Upper lobe of left lung (tissue), 4 donors: ENCODE measurements around the gene ACTR1B.

Source experiments
- EP300 ChIP-seq, 4 donors: sonication (generic); formaldehyde crosslinking; IDR thresholded peaks; one replicate each; pipeline ENCODE4 v1.5.1; 2017; ENCODE audit warnings: antibody characterized with exemption in 4 of 4, control low read depth in 2 of 4
- TF ChIP-seq, protein P1 (sequence below), 6 experiments: fragments of 450-650 bp in 4 of 6; fragments of 200-600 bp in 2 of 6; sonication (generic) in 2 of 6; IDR thresholded peaks; one replicate each; pipeline ENCODE4 v1.5.1; 2016 to 2019; ENCODE audit warnings: antibody characterized with exemption in 6 of 6

- TF ChIP-seq, protein P1, sequence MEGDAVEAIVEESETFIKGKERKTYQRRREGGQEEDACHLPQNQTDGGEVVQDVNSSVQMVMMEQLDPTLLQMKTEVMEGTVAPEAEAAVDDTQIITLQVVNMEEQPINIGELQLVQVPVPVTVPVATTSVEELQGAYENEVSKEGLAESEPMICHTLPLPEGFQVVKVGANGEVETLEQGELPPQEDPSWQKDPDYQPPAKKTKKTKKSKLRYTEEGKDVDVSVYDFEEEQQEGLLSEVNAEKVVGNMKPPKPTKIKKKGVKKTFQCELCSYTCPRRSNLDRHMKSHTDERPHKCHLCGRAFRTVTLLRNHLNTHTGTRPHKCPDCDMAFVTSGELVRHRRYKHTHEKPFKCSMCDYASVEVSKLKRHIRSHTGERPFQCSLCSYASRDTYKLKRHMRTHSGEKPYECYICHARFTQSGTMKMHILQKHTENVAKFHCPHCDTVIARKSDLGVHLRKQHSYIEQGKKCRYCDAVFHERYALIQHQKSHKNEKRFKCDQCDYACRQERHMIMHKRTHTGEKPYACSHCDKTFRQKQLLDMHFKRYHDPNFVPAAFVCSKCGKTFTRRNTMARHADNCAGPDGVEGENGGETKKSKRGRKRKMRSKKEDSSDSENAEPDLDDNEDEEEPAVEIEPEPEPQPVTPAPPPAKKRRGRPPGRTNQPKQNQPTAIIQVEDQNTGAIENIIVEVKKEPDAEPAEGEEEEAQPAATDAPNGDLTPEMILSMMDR (IDR thresholded peaks at IDR 0.05): no peak
- no peak for TF ChIP-seq EP300 (IDR thresholded peaks at IDR 0.05)
Measured at GRCh38 chr2:97653473-97653872, 10.4 kb downstream of the ACTR1B start.
